Right lung (tissue), 10 donors: ENCODE results near the gene WNT3A. TPM values are rescaled to one million over a fixed set of nuclear protein-coding genes. Genes with fewer than 3 reads are reported as not detected.
"Not testable (repeated sequence)": the region's sequence is repeated elsewhere in the genome, so short reads cannot be mapped to it uniquely, and the experiment has no call there.

Source experiments
- DNase-seq, 2 donors: peaks; one replicate each; pipeline ENCODE4 v3.0.0-alpha.2; 2013
- long read RNA-seq, 8 donors: transcript quantifications; one replicate each; lab custom pipeline, GENCODE V29; 2026
- polyA plus RNA-seq, 5 donors: library from polyadenylated mRNA; unstranded; fragments of 120-200 nt; gene quantifications; one replicate each; pipeline versions ENCODE4 v1.2.1 to v1.2.3, GENCODE V29; 2013; ENCODE audit warnings: inconsistent platforms in 1 of 5, low replicate concordance in 1 of 5; ENCODE audit not compliant: insufficient read length in 5 of 5, insufficient read depth in 1 of 5

Gene WNT3A, protein sequence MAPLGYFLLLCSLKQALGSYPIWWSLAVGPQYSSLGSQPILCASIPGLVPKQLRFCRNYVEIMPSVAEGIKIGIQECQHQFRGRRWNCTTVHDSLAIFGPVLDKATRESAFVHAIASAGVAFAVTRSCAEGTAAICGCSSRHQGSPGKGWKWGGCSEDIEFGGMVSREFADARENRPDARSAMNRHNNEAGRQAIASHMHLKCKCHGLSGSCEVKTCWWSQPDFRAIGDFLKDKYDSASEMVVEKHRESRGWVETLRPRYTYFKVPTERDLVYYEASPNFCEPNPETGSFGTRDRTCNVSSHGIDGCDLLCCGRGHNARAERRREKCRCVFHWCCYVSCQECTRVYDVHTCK
- polyA plus RNA-seq, result under 1 TPM in 2 of 5 donors, not detected in 3; 0.05 to 0.06 TPM
- long read RNA-seq, donor 1, result 0 reads
- long read RNA-seq, donor 2, result 0 reads
- long read RNA-seq, donor 3, result 0 reads
- long read RNA-seq, donor 4, partial matches to known transcripts, result 80 of 107 reads
- long read RNA-seq, donor 4, other reads (novel, unspliced or antisense), result 27 of 107 reads
- long read RNA-seq, donor 5, result 0 reads
- long read RNA-seq, donor 6, result 0 reads
- long read RNA-seq, donor 7, result 0 reads
- long read RNA-seq, donor 8, result 0 reads

DNA sequence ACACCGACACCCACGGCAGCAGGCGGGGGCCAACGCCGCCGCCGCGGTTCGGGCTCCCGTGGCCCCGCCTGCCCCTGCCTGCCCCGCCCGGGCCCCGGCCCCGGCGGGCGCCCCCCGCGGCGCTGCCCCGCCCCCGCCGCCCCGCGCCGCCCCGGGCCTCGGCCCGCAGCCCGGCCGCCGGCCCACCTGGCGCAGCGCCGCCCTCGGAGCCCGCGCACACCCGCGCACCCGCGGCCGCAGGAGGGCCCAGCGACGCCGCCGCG lies at the start of gene WNT3A:
Gene WNT3A, plus strand, starts transcription at position 213 of the 263 bp plus-strand sequence. CDS start 131 bp downstream, outside the sequence.
- no peak for DNase-seq

DNA sequence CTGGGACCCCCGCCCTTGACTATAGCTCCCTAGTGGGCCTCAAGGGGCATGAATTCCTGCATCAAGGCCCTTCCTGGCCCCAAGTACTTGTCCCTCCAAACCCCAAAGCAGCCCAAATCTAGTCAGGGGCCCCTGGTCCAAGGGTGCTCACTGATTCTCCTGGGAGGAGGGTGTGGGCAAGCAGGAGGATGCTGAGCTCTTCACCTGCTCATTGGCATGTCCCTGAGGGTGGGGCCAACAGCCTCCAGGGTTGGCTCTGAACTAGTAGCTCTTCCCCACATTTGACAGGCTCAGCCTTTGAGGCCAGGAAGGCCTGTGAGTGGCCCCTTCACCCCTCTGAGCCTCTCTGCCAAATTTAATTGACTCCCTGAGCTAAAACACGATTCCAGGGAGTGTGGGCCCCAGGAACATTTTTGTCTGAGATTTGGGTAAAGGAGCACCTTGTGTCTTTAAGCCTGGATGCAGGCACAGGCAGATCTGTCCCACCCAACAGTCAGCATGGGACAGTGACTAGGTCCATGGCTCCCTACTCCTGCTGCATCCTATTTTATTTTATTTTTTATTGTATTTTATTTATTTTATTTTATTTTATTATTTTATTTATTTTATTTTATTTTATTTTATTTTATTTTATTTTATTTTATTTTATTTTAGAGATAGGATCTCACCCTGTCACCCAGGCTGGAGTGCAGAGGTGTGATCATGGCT lies 48.0 kb upstream of the WNT3A start:
- DNase-seq, result no peak

DNA sequence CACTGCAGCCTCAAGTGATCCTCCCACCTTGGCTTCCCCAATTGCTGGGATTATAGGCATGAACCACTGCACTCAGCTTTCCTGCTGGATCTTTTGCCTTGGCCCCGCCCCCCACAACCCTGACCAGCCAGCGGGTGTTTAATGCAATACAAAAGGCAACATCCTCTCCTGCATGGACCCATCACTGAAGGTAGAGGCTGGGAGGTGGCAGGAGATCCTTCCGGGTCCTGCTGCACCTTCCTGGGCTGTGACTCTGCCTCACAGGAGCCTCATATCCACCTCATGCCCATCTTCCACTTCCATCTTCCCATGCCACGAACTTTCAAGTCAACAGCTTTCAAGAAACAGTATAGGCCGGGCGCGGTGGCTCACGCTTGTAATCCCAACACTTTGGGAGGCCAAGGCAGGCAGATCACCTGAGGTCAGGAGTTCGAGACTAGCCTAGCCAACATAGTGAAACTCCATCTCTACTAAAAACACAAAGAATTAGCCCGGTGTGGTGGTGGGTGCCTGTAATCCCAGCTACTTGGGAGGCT lies 47.4 kb upstream of the WNT3A start:
- DNase-seq, result no peak

- DNase-seq, result no peak
Observed at GRCh38 chr1:227961651-227962466, 44.9 kb upstream of the WNT3A start.

DNA sequence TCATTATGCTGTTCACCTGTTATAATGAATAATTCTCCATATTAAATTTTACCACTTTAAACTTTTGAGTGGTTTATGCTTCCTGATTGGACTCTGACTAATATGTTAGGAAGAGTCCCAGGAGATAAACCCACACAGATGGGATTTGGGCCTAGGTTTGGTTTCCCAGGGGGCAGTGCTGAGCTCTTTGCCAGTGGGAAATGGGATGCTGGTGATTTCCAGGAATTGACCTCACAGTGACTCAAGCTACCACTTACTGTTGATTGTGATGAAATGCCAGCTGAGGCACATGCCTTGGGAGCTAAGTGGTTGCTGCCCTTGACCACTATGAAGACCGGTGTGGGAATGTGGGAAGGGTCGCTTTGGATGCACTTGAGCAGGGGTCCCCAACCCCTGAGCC lies 40.1 kb upstream of the WNT3A start:
- not testable (repeated sequence) for DNase-seq

- not testable (repeated sequence) for DNase-seq
Observed at GRCh38 chr1:227967815-227968214, 39.0 kb upstream of the WNT3A start.

DNA sequence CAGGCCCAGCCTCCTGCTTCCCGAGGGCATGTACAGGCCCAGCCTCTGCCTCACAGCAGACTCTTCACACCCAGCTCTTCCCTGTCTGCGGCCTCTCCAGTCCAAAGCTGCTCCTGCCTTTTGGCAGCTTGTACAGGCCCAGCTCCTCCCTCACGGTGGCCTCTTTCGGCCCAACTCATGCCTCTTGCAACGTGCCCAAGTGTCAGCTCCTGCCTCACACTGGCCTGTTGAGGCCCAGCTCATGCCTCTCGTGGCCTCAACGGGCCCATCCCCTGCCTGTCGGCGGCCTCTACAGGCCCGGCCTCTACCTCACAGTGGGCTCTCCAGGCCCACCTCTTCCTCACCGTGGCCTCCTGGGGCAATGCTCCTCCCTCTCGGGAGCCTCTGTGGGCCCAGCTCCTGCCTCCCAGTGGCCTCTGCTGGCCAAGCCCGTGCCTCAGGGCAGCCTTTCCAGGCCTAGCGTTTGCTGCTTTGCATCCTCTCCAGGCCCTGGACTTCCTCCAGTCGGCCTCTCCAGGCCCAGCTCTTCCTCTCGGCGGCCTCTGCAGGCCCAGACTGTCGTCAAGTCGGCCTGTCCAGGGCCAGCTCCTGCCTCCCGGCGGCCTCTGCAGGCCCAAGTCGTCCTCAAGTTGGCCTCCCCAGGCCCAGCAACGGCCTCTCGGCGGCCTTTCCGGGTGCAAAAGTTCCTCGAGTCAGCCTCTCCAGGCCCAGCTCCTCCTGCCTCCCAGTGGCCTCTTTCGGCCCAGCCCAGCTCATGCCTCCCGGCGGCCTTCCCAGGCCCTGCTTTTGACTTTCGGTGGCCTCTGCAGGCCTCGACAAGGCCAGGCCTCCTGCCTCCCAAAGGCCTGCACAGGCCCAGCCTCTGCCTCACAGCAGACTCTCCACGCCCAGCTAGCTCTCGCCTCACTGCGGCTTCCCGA lies 36.5 kb upstream of the WNT3A start:
- DNase-seq, result not testable (repeated sequence)

- DNase-seq, result not testable (repeated sequence)
Observed at GRCh38 chr1:227971216-227971615, 35.6 kb upstream of the WNT3A start.

DNA sequence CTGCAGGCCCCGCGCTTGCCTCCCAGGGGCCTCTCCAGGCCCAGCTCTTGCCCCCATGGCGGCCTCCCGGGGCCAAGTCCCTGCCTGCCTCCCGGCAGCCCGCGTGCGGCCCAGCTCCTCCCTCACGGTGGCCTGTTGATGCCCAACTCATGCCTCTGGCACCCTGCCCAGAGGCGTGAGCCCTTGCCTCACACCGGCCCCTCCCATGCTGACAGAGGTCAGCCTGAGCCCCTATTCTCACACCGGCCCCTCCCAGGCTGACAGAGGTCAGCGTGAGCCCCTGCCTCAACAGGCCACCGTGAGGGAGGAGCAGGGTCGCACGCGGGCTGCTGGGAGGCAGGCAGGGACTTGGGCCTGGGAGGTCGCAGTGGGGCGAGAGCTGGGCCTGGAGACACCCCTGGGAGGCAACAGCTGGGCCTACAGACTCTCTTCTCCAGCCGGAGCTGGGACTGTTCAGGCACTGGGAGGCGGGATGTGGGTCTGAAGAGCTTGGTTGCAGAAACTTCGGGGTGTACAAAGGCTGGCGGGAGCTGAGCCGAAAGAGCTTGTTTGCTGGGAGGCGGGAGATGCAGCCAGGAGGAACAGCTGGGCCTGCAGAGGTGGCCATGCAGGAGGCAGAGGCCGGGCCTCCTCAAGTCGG lies 35.0 kb upstream of the WNT3A start:
- not testable (repeated sequence) for DNase-seq

DNA sequence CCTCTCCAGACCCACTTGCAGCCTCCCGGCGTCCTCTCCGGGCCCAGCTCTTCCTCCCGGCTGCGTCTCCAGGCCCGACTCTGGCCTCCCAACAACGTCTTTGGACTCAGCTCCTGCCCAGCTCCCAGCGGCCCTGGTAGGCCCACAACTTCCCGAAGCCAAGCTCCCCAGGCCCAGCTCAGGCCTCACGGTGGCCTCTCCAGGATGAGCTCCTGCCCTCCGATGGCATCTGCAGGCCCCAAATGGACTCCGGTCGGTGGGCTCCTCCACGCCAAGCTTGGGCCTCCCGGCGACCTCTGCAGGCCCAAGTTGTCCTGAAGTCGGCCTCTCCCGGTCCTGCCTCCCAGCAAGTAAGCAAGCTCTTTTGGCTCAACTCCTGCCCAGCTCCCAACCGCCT lies 34.5 kb upstream of the WNT3A start:
- not testable (repeated sequence) for DNase-seq

DNA sequence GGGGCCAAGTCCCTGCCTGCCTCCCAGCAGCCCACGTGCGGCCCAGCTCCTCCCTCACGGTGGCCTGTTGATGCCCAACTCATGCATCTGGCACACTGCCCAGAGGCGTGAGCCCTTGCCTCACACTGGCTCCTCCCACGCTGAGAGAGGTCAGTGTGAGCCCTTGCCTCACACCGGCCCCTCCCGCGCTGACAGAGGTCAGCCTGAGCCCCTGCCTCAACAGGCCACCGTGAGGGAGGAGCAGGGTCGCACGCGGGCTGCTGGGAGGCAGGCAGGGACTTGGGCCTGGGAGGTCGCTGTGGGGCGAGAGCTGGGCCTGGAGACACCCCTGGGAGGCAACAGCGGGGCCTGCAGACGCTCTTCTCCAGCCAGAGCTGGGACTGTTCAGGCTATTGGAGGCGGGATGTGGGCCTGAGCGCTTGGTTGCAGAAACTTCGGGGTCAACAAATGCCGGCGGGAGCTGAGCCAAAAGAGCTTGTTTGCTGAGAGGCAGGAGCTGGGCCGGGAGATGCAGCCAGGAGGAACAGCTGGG lies 33.9 kb upstream of the WNT3A start:
- DNase-seq, result peak; percentile 40 to 47

DNA sequence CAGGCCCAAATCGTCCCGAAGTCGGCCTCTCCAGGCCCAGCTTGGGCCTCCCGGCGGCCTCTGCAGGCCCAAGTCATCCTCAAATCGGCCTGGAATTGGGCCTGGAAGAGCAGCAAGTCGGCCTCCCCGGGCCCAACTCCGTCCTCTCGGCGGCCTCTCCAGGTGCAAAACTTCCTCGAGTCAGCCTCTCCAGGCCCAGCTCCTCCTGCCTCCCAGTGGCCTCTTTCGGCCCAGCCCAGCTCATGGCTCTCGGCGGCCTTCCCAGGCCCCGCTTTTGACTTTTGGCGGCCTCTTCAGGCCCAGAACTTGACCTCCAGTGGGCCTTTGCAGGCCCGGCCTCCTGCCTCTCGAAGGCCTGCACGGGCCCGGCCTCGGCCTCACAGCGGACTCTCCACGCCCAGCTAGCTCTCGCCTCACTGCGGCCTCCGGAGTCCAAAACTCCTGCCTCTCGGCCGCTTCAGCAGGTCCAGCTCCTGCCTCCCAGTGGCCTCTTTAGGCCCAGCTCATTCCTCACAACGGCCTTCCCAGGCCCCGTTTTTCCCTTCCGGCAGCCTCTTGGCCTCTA lies 33.0 kb upstream of the WNT3A start:
- DNase-seq, result not testable (repeated sequence)

DNA sequence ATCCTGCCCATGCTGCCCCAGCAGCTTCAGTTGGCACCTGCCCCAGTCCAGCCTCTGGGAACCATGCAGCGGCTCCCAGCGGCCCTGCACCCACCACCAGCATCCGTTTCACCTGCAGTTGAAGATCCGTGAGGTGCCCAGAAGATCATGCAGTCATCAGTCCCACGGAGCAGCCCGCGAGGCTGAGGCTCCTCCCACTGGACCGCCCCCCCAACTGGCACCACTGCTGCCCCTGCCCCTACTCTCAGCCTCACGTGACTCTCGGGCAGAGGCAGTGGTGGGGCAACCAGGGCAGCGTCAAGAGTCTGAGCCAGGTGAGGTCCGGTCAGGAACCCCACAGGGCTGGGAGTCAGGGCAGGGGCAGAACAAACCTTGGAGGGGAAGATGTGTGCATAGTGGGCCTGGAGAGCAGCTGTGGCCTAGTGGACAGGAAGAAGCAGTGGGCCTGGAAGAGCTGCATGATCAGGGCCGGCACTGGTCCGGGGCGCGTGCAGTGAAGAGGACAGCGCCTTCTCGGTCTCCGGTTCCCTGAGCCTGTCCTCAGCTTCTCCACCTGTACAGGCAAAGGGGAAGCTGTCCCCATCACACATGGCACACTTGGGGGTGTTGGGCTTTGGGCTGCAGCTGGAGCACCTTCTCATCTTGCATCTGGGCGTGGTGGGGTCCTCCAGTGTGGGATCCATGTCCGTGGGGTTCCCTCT lies 31.1 kb upstream of the WNT3A start:
- DNase-seq, result not testable (repeated sequence)

- DNase-seq, result no peak
Observed at GRCh38 chr1:227987181-227987580, 19.6 kb upstream of the WNT3A start.

GRCh38 chr1:227994632-227995300 lies 12.0 kb upstream of the WNT3A start:
- DNase-seq, result no peak

- DNase-seq, result no peak
Observed at GRCh38 chr1:227996187-227996950, 10.4 kb upstream of the WNT3A start.

DNA sequence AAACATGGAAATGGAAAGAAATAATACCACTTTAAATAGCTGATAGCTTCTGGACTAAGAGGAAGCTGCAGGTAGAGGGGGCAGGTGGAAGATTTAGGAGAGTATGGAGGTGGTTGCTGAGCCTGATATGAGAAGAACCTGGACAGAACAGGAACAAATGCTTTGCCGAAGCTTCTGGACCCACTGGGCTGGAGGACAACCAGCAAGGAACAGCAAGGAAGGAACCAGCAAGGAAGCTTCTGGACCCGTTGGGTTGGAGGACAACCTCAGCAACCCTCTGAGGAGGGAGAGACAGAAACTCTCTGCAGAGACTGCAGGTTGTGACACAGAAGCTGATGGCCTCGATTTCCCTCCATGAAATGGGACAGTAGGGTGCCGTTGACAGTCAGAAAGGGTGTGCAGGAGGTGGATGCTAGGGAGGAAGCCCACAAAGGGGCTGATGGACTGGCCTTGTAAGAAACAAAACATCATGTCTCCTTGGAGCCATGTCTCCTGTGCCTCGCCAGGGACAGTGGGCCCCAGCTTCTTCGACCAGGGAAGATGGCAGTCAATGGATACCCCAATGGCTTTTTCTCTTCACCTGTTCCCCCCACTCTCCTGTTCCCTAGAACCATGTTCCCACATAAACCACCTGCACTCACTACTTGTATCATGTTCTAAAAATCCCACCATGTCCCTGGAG lies 8.3 kb upstream of the WNT3A start:
- no peak for DNase-seq
